Left ventricle myocardium inferior (tissue), 1 donor: ENCODE data around the gene SORCS3. TPM values are rescaled to one million over a fixed set of nuclear protein-coding genes. Genes with fewer than 3 reads are reported as not detected.
A peak's percentile ranks its signal among the peaks of the same experiment; 100 is the strongest.

Source experiments
- DNase-seq: peaks from one replicate; pipeline ENCODE4 v3.0.0-alpha.2; 2020
- H3K27ac ChIP-seq: fragments of 200-600 bp; replicated peaks from 2 replicates; pipeline ENCODE4 v1.8.0; 2021
- H3K27me3 ChIP-seq: fragments of 200-600 bp; 2 replicates; pipeline ENCODE4 v1.8.0; 2021; ENCODE audit warnings: low read depth
- H3K36me3 ChIP-seq: fragments of 200-600 bp; 2 replicates; pipeline ENCODE4 v1.8.0; 2021
- H3K4me1 ChIP-seq: fragments of 200-600 bp; 2 replicates; pipeline ENCODE4 v1.8.0; 2021
- H3K4me3 ChIP-seq: fragments of 200-600 bp; 2 replicates; pipeline ENCODE4 v1.8.0; 2021; ENCODE audit warnings: mild to moderate bottlenecking, moderate library complexity
- H3K9me3 ChIP-seq: fragments of 200-600 bp; replicated peaks from 2 replicates; pipeline ENCODE4 v1.8.0; 2021
- intact Hi-C: fragments of 100-400 bp; cut with micrococcal nuclease; formaldehyde crosslinking; loops from one replicate; pipeline ENCODE4 v1.11.0; 2022
- total RNA-seq: library from RNA; stranded (reverse); fragmentation: NEBNext Ultra II Directional; extraction: Animal tissue kit (Norgen Biotek cat#: 25700); gene quantifications from one replicate; pipeline ENCODE4 v1.2.1, GENCODE V29; 2021
- TF ChIP-seq, protein P1 (sequence below): fragments of 200-600 bp; IDR thresholded peaks from 2 replicates; pipeline ENCODE4 v1.8.0; 2021; ENCODE audit warnings: antibody characterized with exemption, mild to moderate bottlenecking, borderline replicate concordance
- donor health status: DM: no; HTN: yes; CAD: no; lungs with severe emphysema.

Gene SORCS3
- total RNA-seq, 1 donor from 2014 or later = 0.03 TPM

DNA sequence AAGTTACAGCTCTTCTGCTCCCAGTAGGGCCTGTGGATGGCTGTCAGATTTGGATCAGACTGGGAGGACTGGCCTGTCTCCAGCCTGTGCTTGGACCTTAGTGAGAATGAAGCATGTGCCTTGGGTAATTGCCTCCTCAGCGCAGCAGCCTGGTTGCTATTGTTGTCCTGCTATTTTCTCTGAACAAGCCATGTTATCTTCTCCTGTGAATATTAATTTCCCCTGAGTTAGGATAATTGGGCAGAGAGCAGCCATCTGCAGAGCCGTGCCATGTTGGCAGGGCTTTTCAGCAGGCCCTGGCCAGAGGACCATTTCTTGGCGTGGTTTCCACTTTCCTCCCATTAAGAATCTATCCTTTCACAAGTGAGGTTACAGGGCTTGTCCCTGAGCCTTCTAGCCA is 497.3 kb downstream of the SORCS3 start:
- Histone ChIP-seq H3K9me3 (no peaks in the 10 kb centered on the region), H3K36me3 (no peaks in the 10 kb centered on the region), H3K4me3 (no peak overlapping the region), H3K27me3 (no peaks in the 10 kb centered on the region), H3K4me1 (no peaks in the 10 kb centered on the region), H3K27ac (peak overlapping the region; percentile 68)
- DNase-seq = peak; percentile 51
- TF ChIP-seq, protein P1, sequence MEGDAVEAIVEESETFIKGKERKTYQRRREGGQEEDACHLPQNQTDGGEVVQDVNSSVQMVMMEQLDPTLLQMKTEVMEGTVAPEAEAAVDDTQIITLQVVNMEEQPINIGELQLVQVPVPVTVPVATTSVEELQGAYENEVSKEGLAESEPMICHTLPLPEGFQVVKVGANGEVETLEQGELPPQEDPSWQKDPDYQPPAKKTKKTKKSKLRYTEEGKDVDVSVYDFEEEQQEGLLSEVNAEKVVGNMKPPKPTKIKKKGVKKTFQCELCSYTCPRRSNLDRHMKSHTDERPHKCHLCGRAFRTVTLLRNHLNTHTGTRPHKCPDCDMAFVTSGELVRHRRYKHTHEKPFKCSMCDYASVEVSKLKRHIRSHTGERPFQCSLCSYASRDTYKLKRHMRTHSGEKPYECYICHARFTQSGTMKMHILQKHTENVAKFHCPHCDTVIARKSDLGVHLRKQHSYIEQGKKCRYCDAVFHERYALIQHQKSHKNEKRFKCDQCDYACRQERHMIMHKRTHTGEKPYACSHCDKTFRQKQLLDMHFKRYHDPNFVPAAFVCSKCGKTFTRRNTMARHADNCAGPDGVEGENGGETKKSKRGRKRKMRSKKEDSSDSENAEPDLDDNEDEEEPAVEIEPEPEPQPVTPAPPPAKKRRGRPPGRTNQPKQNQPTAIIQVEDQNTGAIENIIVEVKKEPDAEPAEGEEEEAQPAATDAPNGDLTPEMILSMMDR = no peak
- intact Hi-C loops = no loop called here

DNA sequence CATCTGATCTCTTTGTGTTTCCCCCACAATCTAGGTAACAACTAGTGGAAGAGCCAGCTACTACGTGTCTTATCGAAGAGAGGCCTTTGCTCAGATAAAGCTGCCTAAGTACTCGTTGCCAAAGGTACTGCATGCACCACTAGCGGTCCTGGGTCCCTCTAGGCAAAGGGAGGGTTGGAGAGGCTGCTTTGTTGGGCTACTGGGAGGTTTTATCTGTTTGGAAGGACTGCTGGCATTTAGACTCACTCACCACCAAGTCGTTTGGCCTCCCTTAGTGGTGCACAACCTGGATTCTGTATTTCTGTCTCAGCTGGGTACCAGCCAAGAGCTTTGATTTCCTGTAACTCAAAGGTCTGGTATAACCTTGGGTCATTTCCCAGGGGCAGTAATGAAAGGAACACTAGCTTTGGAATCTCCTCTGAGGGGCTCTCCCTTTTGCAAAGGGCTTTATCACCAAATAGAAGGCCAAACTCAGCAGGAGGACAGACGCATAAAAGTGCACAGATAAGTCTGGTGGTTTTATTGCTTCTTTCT is 498.3 kb downstream of the SORCS3 start:
- TF ChIP-seq, protein P1 = no peak
- Histone ChIP-seq H3K9me3 (no peaks in the 10 kb centered on the region), H3K4me3 (no peak overlapping the region), H3K27ac (peak overlapping the region; percentile 68), H3K27me3 (no peaks in the 10 kb centered on the region), H3K36me3 (no peaks in the 10 kb centered on the region), H3K4me1 (no peaks in the 10 kb centered on the region)
- intact Hi-C loops = no loop called here
- peak; percentile 18 for DNase-seq

DNA sequence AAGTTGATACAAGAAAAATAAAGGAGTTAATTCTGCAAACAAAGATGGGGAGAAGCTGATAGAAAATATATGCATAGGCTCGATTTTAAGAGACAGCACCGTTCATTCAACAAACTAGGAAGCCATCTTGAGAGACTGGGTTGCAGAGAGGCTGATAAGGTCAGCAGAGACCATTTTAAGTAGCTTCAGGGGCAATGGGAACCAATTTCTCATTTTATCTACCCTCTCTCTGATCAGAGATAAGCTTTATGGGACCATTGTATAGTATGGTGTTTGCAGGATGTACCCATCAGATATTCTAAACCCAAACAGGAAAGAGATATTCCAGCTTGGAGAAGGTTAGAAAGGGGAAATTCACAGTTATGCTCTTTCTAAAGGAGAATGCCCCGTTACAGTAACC is 499.5 kb downstream of the SORCS3 start:
- Histone ChIP-seq H3K9me3 (no peaks in the 10 kb centered on the region), H3K4me3 (no peak overlapping the region), H3K4me1 (no peaks in the 10 kb centered on the region), H3K36me3 (no peaks in the 10 kb centered on the region), H3K27ac (no peak overlapping the region), H3K27me3 (no peaks in the 10 kb centered on the region)
- DNase-seq = no peak
- TF ChIP-seq, protein P1 = no peak
- intact Hi-C loops = no loop called here

DNA sequence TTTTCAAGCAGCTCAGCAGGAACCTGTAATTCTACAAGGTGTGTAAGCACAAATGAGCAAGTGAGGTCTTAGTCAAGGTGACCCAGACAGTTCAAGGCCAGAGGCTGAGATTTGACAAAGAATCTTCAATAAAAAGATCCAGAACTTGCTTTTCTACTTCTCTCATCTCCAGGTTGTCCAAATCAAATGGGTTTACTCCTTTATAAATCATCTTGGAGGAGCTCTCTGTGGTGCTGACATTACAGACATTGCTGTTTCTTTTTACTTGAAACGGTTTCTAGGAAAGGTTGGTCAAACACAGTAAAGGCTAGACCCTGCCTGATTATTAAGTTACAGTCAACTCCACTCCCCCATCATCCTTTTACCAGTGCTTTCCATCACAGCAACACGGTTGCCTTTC is 504.6 kb downstream of the SORCS3 start:
- H3K27ac ChIP-seq = no peak overlapping the region
- no peaks in the 10 kb centered on the region for H3K9me3 ChIP-seq
- no peak overlapping the region for H3K4me3 ChIP-seq
- TF ChIP-seq, protein P1 = no peak
- H3K27me3 ChIP-seq = no peaks in the 10 kb centered on the region
- intact Hi-C loops = no loop called here
- no peak for DNase-seq
- no peaks in the 10 kb centered on the region for H3K36me3 ChIP-seq
- no peaks in the 10 kb centered on the region for H3K4me1 ChIP-seq

DNA sequence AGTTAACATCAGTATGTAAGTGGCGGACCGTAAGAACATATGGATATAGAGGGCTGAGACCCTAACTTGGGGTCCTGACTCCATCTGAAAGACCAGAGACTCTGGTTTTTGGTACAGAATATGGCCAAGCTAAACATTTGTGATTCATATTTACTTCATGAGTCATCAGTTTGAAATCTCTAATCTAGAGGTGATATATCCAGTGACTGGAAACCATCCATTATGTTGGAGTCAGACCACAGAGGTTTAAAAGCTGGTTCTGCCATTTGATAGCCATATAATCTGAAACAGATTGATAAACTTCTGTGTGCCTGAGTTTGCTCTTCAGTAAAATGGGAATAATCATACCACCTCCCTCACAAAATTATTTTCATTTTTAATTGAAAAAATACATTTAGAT is 505.3 kb downstream of the SORCS3 start:
- DNase-seq = no peak
- intact Hi-C loops = no loop called here
- H3K9me3 ChIP-seq = no peaks in the 10 kb centered on the region
- no peaks in the 10 kb centered on the region for H3K4me1 ChIP-seq
- H3K4me3 ChIP-seq = no peak overlapping the region
- no peaks in the 10 kb centered on the region for H3K36me3 ChIP-seq
- TF ChIP-seq, protein P1 = no peak
- H3K27me3 ChIP-seq = no peaks in the 10 kb centered on the region
- H3K27ac ChIP-seq = no peak overlapping the region
